HG03469 (cell line): ENCODE results near the gene TNFRSF6B.
"Not testable (repeated sequence)": the region's sequence is repeated elsewhere in the genome, so short reads cannot be mapped to it uniquely, and the experiment has no call there.

Source experiments
- ATAC-seq: cut with Tn5 transposase; IDR thresholded peaks from one replicate; pipeline ENCODE4 v1.9.1; 2021; ENCODE audit warnings: mild to moderate bottlenecking, moderate library complexity, moderate number of reproducible peaks; ENCODE audit not compliant: unreplicated experiment

The TNFRSF6B gene

GRCh38 chr20:63706027-63706695 is 9.7 kb downstream of the TNFRSF6B start:
- ATAC-seq, result no peak

- ATAC-seq, result peak; percentile 10
Observed at GRCh38 chr20:63706852-63707557, 10.6 kb downstream of the TNFRSF6B start.

GRCh38 chr20:63707558-63708300 is 11.3 kb downstream of the TNFRSF6B start, which contains the start of the genes ARFRP1 and ZGPAT:
TSS of gene ARFRP1 (minus strand) at chr20:63707976. CDS start at chr20:63707091, 885 bp downstream.
TSS of gene ZGPAT (plus strand) at chr20:63708039. CDS start at chr20:63708581, 542 bp downstream.
- ATAC-seq, result peak; percentile 41

GRCh38 chr20:63708301-63709148 is 12.1 kb downstream of the TNFRSF6B start:
- no peak for ATAC-seq

- ATAC-seq, result no peak
Observed at GRCh38 chr20:63709149-63709527, 12.7 kb downstream of the TNFRSF6B start.

GRCh38 chr20:63711085-63711645 is 14.7 kb downstream of the TNFRSF6B start:
- ATAC-seq, result no peak

GRCh38 chr20:63712191-63712590 is 15.7 kb downstream of the TNFRSF6B start:
- no peak for ATAC-seq

- no peak for ATAC-seq
Observed at GRCh38 chr20:63714858-63715257, 18.4 kb downstream of the TNFRSF6B start.

GRCh38 chr20:63718996-63719395 is 22.5 kb downstream of the TNFRSF6B start:
- no peak for ATAC-seq

- not testable (repeated sequence) for ATAC-seq
Observed at GRCh38 chr20:63722967-63723622, 26.6 kb downstream of the TNFRSF6B start.

- not testable (repeated sequence) for ATAC-seq
Observed at GRCh38 chr20:63730189-63730733, 33.8 kb downstream of the TNFRSF6B start.

GRCh38 chr20:63731410-63731809 is 35.0 kb downstream of the TNFRSF6B start:
- ATAC-seq, result no peak

- ATAC-seq, result no peak
Observed at GRCh38 chr20:63732118-63733095, 36.0 kb downstream of the TNFRSF6B start.

- ATAC-seq, result no peak
Observed at GRCh38 chr20:63733117-63733516, 36.7 kb downstream of the TNFRSF6B start.

- ATAC-seq, result no peak
Observed at GRCh38 chr20:63733579-63734081, 37.2 kb downstream of the TNFRSF6B start.

GRCh38 chr20:63734111-63734945 is 37.9 kb downstream of the TNFRSF6B start:
- ATAC-seq, result no peak
